CD4-positive, alpha-beta T cell treated with Interleukin-4 for 4 hours (primary cell): ENCODE data around the gene SLC1A2.

Experiments
- DNase-seq: peaks from one replicate; pipeline ENCODE4 v3.0.0-alpha.2; 2020

The SLC1A2 gene

GRCh38 chr11:35375332-35376117 lies 43.8 kb downstream of the SLC1A2 start:
- DNase-seq: no peak

GRCh38 chr11:35373284-35373933 lies 45.9 kb downstream of the SLC1A2 start:
- no peak for DNase-seq

- DNase-seq: no peak
Observed at GRCh38 chr11:35372565-35373283, 46.6 kb downstream of the SLC1A2 start.

GRCh38 chr11:35367491-35367890 lies 51.9 kb downstream of the SLC1A2 start:
- no peak for DNase-seq

- DNase-seq: no peak
Observed at GRCh38 chr11:35366798-35367197, 52.6 kb downstream of the SLC1A2 start.

GRCh38 chr11:35365961-35366360 lies 53.4 kb downstream of the SLC1A2 start:
- DNase-seq: no peak

- DNase-seq: no peak
Observed at GRCh38 chr11:35365395-35365794, 54.0 kb downstream of the SLC1A2 start.

- DNase-seq: no peak
Observed at GRCh38 chr11:35363854-35364780, 55.2 kb downstream of the SLC1A2 start.

- no peak for DNase-seq
Observed at GRCh38 chr11:35363246-35363801, 56.0 kb downstream of the SLC1A2 start.

- DNase-seq: no peak
Observed at GRCh38 chr11:35362521-35362980, 56.8 kb downstream of the SLC1A2 start.

GRCh38 chr11:35360055-35360530 lies 59.3 kb downstream of the SLC1A2 start:
- DNase-seq: no peak

GRCh38 chr11:35359321-35360054 lies 59.9 kb downstream of the SLC1A2 start:
- DNase-seq: no peak

- DNase-seq: no peak
Observed at GRCh38 chr11:35358391-35358790, 61.0 kb downstream of the SLC1A2 start.

GRCh38 chr11:35357923-35358322 lies 61.4 kb downstream of the SLC1A2 start:
- DNase-seq: no peak

GRCh38 chr11:35355102-35355749 lies 64.1 kb downstream of the SLC1A2 start:
- no peak for DNase-seq

- DNase-seq: no peak
Observed at GRCh38 chr11:35354644-35355043, 64.7 kb downstream of the SLC1A2 start.

GRCh38 chr11:35352077-35352888 lies 67.1 kb downstream of the SLC1A2 start:
- no peak for DNase-seq

- DNase-seq: no peak
Observed at GRCh38 chr11:35349897-35350296, 69.5 kb downstream of the SLC1A2 start.

- DNase-seq: no peak
Observed at GRCh38 chr11:35348898-35349687, 70.3 kb downstream of the SLC1A2 start.
